Hippocampal formation (tissue), 2 donors: ENCODE results near the gene MED13L.
"Not testable (repeated sequence)": the region's sequence is repeated elsewhere in the genome, so short reads cannot be mapped to it uniquely, and the experiment has no call there.

ENCODE experiments used
- DNase-seq, 2 donors: peaks; one replicate each; lab custom pipeline; 2025; lab: John Stamatoyannopoulos, UW

MED13L gene

GRCh38 chr12:116012757-116013156, 264.7 kb downstream of the MED13L start:
- no peak for DNase-seq

GRCh38 chr12:116011217-116011616, 266.3 kb downstream of the MED13L start:
- no peak for DNase-seq

- DNase-seq, result no peak
Observed at GRCh38 chr12:116010467-116010866, 267.0 kb downstream of the MED13L start.

GRCh38 chr12:116009805-116010204, 267.7 kb downstream of the MED13L start:
- no peak for DNase-seq

GRCh38 chr12:116006141-116006540, 271.4 kb downstream of the MED13L start:
- no peak for DNase-seq

- no peak for DNase-seq
Observed at GRCh38 chr12:116002890-116003536, 274.5 kb downstream of the MED13L start.

GRCh38 chr12:116000252-116000651, 277.2 kb downstream of the MED13L start:
- DNase-seq, result no peak

GRCh38 chr12:115999582-115999981, 277.9 kb downstream of the MED13L start:
- DNase-seq, result no peak

- DNase-seq, result no peak
Observed at GRCh38 chr12:115998794-115999478, 278.6 kb downstream of the MED13L start.

- peak in 1 of 2 donors; percentile 35 for DNase-seq
Observed at GRCh38 chr12:115998119-115998633, 279.3 kb downstream of the MED13L start.

GRCh38 chr12:115993737-115994136, 283.8 kb downstream of the MED13L start:
- no peak for DNase-seq

GRCh38 chr12:115990241-115990640, 287.3 kb downstream of the MED13L start:
- DNase-seq, result no peak

GRCh38 chr12:115988625-115989563, 288.6 kb downstream of the MED13L start:
- no peak for DNase-seq

GRCh38 chr12:115988212-115988611, 289.3 kb downstream of the MED13L start:
- DNase-seq, result no peak

GRCh38 chr12:115984616-115985015, 292.9 kb downstream of the MED13L start:
- no peak for DNase-seq

- no peak for DNase-seq
Observed at GRCh38 chr12:115983226-115983798, 294.2 kb downstream of the MED13L start.

- DNase-seq, result no peak
Observed at GRCh38 chr12:115980339-115980738, 297.2 kb downstream of the MED13L start.

- DNase-seq, result no peak
Observed at GRCh38 chr12:115979851-115980250, 297.6 kb downstream of the MED13L start.

GRCh38 chr12:115979351-115979750, 298.1 kb downstream of the MED13L start:
- DNase-seq, result no peak

- not testable (repeated sequence) for DNase-seq
Observed at GRCh38 chr12:115976829-115977228, 300.7 kb downstream of the MED13L start.

GRCh38 chr12:115975411-115975810, 302.1 kb downstream of the MED13L start:
- DNase-seq, result no peak
